Measurements from ENCODE around the gene RFX4.

Gene RFX4

GRCh38 chr12:106582641-106583230 lies at the start of gene RFX4:
RFX4 (plus strand) TSS chr12:106583004; CDS start chr12:106583321, 317 bp downstream.
- peak; percentile 12 for DNase-seq (ENCODE audit: low spot score)

- no peak for DNase-seq (ENCODE audit: low spot score)
Observed at GRCh38 chr12:106541201-106541600, 41.6 kb upstream of the RFX4 start.

DNA sequence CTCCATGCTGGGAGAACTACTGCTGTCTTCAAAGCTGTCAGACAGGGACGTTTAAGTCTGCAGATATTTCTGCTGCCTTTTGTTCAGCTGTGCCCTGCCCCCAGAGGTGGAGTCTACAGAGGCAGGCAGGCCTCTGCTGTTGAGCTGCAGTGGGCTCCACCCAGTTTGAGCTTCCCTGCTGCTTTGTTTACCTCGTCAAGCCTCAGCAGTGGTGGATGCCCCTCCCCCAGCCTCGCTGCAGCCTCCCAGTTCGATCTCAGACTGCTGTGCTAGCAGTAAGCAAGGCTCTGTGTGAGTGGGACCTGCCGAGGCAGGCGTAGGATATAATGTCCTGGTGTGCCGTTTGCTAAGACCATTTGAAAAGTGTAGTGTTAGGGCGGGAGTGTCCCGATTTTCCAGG lies 31.4 kb upstream of the RFX4 start:
- DNase-seq (ENCODE audit: low spot score), result no peak

DNA sequence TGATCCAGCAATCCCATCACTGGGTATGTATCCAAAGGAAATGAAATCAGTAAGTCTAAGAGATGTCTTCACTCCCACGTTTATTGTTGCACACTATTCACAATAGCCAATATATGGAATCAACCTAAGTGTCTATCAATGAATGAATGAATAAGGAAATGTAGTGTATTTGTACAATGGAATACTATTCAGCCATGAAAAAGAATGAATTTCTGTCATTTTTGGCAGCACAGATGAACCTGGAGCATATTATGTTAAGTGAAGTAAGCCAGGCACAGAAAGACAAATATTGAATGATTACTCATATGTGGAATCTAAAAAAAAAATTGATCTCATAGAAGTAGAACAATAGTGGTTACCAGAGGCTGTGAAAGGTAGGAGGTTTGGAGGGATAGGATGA lies 30.6 kb upstream of the RFX4 start:
- DNase-seq (ENCODE audit: low spot score), result no peak

DNA sequence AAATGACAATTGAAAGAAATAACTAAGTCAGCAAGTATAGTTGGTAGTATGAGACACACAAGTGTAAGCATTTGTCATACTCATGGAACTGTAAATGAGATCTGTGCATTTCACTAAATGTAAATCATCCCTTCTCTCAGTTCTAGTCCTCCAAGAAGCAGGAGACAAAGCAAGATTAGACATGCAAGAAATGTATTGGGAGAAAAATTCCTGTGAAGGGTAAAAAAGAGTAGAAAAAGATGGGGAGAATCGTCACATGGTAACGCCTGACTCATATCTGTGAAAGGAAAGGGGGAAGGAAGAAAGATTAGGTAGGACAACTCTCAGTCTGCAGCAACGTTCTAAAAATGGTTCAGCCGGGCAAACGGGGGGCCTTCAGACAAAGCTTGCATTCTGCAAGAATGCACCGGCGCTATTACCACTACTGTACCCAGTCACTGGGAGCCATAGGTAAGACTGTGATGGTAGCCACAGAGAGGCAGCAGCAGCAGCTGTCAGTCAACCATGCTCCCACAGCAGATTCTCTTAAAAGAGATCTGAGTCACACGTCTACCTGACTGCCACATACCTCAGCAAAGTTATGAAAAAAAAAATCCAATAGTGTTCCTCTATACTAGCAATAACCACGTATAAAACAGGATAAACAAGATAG lies 18.0 kb upstream of the RFX4 start:
- DNase-seq (ENCODE audit: low spot score), result no peak

DNA sequence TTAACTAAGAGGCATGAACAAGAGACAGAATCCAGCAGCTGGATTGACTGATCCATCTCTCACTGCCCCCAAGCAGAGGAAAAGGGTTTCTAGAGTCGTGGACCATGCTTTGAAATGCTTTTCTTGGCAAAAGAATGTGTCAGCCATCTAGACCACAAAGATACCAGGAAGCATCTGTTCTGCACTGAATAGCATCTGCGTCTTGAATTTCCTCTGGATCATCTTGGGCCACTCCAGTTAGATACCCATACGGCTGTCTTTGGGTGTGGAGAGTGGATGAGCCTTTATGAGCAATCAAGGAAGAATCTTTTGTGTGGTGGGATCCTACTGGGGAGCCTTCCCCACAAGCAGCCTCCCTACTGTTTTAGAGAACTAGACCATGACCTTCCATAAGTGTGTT lies 16.0 kb upstream of the RFX4 start:
- DNase-seq (ENCODE audit: low spot score), result no peak

- DNase-seq (ENCODE audit: low spot score), result no peak
Observed at GRCh38 chr12:106573239-106573638, 9.6 kb upstream of the RFX4 start.

DNA sequence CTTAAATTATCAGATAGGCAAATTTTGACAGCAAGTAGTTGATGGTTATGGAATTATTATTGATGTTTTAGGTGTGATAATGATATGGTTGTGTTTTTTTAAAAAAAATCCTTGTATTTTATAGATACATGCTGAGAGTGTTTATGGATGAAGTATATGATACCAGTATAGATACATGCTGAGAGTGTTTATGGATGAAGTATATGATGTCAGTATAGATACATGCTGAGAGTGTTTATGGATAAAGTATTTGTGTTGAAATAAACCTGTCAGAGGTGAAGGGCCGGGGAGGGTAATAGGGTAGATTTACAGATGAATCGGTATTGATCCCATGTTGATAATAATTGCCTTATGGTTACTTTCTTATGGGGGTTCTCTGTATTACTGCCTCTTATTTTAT lies 6.0 kb upstream of the RFX4 start:
- DNase-seq (ENCODE audit: low spot score), result no peak

- DNase-seq (ENCODE audit: low spot score), result no peak
Observed at GRCh38 chr12:106580671-106581508, 1.9 kb upstream of the RFX4 start.

DNA sequence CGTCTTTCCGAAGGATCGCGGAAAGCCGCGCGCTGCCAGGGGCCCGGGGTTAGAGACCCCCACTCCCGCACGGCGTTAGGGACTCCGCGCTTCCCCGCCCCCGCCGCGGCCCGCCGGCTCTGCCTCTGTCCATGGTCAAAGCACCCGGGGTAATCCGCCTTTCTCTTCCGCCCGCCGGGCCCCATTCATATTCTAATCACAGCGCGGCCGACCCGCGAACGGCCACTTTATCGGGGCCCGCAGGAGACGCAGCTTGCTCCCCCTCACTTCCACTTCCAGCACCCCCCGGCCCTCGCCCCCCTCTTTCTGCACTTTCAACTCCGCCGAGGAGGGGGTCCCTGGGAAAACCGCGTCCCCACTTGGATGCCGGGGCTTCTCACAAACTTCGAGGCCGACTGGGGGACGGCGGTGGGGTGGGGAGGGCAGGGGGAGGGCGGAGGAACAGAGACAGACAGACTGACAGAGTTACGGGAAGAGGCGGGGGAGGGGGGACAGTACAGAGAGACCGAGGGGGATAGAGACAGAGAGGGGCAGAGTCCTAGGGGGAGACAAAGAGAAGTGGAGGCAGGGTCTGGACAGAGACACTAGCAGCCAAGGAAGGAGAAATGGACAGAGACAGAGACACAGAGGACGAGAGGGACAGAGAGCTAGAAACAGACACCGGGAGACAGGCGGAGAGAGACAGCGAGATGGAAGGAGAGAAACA lies 1.1 kb upstream of the RFX4 start:
- no peak for DNase-seq (ENCODE audit: low spot score)

DNA sequence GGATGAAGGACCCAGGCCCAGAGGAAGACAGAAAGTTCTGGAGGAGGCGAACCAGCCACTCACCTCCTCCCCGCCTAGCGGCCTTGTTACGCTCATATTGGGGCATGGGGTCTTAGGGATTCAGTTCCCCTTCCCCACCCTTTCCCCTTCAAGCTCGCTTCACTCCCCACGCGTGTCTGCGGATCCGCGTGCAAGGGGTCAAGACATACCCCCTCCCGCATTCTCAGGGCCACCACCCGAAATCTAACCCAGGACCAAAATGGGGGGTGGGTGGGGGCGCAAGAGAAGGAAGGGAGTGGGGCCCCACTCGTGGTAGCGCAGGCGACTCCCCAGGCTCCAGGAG lies 584 bp upstream of the RFX4 start:
- no peak for DNase-seq (ENCODE audit: low spot score)

DNA sequence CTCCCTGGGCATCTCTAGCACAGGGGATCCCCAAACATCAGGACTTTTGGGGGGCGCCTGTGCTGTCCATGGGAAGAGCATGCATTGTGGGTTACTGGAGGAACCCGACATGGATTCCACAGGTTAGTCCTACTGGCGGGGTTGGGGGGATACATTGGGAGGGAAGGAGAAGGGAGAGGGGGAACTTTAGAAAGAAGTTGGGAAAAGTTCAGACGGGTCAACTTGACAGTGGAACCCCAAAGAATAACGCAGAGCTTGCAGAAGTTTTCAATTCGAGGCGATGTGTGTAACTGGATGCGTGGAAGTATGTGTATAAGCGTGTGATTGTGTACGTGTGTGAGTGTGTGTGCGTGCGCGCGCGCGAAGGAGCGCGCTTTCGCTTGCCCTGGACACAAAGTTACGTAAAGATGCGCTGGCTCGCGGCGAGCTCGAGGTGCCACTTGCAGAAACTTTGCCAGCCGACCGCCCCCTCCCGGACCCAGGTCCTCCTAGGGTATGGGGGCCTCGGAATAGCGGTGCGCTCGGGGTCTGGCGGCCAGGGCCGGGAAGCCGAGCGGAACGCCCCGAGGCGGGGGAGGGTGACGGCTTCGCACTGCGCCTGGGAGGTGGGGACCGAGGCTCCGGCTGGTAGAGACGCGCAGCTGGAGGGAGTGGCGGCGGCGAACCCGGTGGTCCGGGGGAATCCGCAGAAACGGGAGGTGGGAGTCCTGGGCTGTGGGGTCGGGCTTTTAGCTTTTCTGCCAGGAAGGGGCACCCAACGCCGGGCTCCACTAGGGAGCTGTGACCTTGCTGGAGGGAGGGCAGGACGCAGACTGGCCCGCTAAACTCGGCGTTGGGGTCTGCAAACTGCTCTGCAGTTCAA lies 669 bp downstream of the RFX4 start:
- no peak for DNase-seq (ENCODE audit: low spot score)

DNA sequence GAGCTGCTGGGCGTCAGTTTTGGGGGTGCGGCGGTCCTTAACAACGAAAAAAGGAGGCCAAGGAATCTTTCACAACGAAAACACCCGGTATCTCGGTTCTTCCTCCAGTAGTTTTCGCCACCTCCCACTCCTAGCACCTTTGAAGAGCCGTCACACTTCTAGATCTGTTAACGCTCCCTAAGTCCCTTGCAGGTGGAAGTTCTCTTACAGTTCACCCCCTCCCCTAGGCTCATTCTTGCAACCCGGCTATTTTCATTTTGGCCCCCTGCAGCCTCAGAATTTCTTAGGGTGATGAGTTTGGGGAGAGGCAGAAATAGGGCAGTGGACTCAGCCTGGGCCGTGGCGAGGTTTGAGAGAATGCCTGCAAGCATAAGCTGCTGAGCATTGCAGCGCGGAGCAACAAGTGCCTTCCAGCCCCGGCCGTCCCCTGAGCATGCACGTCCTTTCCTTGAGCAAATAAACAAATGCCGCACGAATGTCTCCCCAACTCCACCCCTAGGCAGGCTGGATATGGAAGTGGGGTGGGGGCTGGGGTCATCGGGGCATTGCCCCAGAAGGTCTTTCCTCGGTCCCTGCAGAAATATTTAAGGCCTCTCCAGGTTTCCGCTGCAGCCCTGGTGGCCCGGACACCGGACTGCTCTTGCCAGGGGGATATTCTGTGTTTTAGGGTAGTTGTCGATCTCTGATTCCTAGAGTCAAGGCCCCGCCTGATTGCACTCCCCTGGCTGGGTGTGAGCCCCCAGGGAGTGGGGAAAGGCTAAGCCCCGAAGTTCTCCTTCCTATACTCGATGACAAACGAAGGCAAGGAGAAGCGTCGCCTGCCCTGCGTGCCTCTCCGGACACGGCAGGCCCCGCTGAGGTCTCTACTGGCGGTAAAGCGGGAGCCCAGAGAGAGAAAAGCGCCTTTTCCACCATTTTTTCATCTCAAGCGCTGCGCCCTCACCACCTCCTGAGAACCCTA lies 1.6 kb downstream of the RFX4 start:
- no peak for DNase-seq (ENCODE audit: low spot score)

DNA sequence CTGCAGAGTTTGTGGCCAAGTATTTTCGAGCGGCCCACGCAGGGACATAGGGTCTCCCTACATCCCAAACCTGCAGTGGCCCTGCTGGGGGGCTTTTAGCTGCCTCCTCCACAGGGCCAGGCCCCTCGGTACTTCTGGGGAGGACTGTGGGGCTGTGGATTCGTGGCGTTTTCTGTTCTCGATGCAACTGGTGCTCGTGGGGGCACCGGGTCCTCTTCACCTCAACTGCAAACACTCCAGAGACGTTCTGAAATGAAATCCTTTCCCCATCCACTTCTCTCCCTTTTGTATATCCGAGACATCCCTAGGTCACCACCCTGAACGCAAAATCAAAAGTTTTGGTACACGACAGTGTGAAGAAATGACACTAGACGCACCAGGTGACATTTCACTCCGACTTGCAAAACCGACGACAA lies 2.3 kb downstream of the RFX4 start:
- no peak for DNase-seq (ENCODE audit: low spot score)

GRCh38 chr12:106585521-106586277 lies 2.9 kb downstream of the RFX4 start:
- no peak for DNase-seq (ENCODE audit: low spot score)

GRCh38 chr12:106586278-106586802 lies 3.5 kb downstream of the RFX4 start:
- no peak for DNase-seq (ENCODE audit: low spot score)

DNA sequence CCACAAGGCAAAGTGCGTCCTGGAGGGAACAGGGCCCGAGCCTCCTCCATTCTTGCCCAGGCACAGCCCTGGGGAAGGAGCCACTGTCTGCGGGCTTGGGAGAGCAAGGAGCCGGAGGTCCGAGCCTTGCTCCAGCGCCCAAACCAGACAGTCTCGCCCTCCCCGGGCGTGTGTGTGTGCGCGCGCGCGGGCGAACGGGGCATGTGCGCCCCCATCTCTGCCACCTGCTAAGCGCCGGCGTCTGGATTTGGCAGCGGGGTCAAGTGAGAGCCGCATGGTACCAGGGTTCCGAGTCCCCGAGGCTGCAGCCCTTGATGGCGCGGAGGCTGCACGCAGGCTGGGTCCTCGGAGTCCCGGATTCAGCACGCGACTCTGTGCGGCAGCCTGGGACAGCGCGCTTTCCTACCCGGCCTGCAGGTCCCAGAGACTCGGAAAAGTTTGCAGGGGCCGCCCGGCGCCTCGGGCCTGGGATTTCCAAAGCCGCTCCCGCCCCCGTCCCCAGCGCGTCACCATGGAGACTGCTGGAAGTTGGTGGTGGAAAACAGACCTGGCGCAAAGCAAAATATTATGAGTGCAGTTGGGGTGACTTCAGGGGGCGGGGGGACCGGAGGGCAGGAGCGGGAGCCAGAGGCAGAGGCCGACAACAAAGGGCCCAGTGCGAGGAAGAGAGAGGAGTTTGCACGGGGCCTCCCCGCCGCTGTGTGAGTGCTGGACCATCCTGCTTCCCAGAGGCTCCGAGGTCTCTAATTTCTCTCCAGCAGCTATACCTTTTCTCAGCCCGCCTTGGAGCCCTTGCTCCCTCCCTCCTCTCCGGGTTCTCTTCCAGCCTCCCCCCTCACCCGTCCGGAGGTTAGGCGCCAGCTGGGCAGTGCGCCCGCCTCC lies 4.2 kb downstream of the RFX4 start:
- DNase-seq (ENCODE audit: low spot score), result no peak

- no peak for DNase-seq (ENCODE audit: low spot score)
Observed at GRCh38 chr12:106588771-106589170, 6.0 kb downstream of the RFX4 start.

DNA sequence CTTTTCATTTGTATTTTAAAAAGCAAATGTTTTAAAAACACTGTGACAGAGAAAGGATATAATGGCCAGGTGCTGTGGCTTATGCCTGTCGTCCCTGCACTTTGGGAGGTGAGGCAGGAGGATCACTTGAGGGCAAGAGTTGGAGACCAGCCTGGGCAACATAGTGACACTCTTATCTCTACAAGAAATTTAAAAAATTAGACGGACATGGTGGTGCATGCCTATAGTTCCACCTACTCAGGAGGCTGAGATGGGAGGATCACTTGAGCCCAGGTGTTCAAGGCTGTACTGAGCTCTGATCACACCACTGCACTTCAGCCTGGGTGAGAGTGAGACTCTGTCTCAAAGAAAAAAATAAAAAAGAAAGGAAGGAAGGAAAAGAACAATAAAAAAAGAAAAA lies 7.8 kb downstream of the RFX4 start:
- DNase-seq (ENCODE audit: low spot score), result no peak
